ENCODE results near the gene MICALL2.

MICALL2 gene

DNA sequence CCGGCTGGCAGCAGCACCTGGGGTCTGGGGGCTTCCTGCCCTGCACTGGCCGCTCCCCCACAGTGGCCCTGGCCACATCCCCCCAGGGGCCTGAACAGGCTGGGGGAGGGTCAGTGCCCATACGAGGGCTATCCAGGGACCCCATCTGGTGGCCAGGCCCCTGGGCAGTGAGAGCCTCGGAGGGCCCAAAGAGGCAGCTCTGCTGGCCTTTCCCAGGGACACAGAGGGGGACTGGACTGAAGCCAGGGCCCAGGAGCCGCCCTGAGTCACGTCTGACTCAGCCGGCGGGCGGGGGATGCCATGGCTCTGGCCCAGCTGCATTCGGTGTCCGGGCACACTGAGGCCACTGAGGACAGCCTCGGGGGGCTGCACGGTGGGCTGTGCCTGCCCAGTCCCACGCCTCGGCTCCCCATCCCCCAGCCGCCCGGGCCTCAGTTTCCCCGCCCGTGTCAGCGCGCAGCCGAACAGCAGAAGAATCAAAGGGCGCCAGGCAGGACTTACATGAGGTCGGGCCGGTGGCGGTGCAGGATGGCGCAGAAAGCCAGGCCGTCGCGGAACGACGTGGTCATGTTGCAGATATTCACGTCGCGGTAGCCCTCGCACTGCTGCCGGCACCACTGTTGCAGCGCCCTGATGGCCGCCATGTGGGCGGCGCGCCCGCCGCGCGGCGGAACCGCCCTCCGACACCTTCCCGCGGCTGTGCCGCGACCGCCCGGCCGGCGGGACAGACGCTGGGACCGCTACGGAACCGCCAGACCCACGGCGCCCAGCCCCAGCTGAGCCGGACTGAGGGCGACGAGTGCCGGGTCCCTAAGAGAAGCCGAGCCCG is at the start of gene MICALL2:
Gene MICALL2, minus strand, starts transcription at position 788 of the 829 bp plus-strand sequence. Its CDS starts 144 bp downstream, at position 644.
- FAIRE-seq = no peak
- DNase-seq (ENCODE audit: insufficient read length, low spot score) = no peak

DNA sequence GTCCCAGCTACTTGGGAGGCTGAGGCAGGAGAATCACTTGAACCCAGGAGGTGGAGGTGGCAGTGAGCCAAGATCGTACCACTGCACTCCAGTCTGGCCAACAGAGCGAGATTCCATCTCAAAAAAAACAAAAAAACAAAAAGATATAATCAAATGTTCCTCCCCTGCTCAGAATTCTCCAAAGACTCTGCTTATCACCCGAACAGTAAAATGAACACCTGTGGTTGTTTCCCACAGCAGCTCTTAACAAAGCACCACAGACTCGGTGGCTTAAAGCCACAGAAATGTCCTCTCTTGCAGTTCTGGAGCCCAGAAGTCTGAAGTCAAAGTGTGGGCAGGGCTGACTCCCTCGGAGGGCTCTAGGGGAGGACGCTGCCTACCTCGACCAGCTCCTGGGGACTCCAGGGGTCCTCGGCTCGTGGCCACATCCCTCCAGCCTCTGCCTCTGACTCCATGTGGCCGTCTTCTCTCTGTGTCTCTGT is 49.0 kb upstream of the MICALL2 start:
- DNase-seq (ENCODE audit: insufficient read length, low spot score) (no peak), FAIRE-seq (no peak)

DNA sequence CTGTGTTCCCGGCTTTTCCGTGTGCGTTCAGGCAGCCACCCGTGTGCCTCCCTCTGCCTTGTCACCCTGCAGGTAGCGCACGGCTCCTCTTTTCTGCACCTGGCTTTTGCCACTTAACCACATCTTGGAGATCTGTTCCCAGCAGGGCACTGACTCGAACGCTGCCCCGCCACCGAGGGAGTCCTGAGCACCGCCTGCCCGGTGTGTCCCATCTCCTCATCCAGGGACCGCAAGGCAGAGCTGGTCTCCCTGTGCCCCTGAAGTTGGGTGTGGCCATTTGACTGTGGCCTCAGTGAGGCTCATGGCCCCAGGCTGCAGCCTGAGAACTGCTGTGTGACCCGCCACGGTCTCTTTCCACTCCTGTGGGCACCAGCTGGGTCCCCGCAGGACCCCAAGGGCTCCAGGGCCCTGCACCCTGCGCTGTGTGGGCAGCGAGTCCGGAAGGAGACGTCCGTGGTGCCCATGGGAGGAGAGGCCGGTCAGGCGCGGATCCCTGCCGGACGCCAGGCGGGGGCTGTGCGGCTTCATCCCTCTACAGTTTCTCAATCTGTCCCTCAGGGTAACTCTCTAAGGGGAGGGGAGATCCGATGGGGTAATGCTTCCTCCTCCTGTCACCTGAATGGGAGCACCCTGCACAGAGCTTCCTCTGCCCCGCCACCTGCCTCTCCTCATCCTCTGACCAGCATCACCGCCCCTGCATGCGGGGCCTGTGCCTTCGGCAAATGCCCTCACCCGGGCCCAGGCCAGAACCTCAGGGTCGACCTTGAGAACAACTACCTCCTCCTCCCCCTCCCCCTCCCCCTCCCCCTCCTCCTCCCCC is 46.7 kb upstream of the MICALL2 start:
- peak; percentile 55 for FAIRE-seq
- DNase-seq (ENCODE audit: insufficient read length, low spot score) = no peak

DNA sequence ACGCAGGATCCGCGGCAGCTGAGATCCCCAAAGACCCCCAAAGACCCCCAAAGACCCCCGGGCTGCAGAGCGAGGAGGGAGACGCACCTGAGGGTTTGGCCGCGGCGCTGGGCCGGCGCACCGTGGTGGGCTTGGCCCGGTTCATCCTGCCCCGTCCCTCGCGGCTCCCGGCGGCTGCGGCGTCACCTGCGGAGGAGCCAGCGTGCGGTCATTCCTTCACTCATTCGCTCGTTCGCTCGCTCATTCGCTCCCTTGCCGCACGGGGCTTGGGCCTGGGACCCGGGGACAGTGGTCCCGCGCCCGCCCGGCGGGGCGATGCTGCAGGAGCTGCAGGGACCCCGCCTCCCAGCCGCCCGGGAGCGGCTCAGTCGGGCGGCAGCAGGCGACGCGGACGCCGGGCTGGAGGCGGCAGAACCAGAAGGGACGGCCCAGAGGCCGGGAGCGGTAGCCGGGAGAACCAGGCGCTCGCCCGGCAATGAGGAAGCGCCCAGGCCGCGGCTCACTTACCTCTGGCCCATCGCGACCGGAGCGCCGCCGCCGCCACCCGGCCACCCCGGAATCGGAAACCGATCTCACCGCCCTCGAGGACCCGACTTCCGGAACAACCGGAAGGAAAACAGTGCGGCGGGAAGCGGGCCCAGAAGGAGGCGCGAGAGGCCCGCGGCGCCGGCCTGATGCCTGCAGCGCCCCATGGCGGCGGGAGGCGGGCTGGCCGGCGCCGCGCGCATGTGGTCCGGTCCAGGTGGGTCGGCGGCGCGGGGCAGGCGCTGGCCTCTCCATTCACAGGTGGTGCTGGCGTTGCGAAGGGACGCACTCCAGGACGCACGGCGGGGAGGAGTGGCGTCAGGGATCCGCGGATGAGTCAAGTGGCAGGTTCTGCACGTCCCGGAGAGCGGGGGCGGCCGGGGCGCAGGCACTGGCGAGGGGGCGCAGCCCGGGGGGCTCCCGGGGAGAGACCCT is 44.8 kb upstream of the MICALL2 start, which contains the start of gene INTS1:
Gene INTS1, minus strand, starts transcription at position 574 of the 960 bp plus-strand sequence. Its CDS starts 429 bp downstream, at position 145.
- DNase-seq (ENCODE audit: insufficient read length, low spot score) (peak; percentile 99), FAIRE-seq (peak; percentile 78)

DNA sequence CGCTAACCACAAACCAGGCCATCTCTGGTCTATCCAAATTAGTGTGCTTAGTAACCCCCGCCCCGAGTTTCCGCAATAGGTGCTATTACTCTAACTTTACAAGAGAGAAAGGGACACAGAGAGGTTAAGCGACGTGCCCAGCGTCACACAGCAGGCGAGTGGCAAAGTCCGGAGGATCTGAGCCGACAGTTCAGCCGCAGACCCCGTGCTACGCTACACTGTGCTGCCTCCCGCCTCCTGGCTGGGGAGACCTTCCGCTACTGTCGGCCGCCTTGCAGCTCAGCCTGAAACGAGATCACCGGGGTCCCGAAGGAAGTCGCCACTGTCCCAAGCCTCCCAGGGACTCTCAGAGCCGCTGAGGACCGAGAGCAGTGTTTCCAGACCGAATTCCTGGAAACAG is 44.1 kb upstream of the MICALL2 start:
- no peak for FAIRE-seq
- no peak for DNase-seq (ENCODE audit: insufficient read length, low spot score)

DNA sequence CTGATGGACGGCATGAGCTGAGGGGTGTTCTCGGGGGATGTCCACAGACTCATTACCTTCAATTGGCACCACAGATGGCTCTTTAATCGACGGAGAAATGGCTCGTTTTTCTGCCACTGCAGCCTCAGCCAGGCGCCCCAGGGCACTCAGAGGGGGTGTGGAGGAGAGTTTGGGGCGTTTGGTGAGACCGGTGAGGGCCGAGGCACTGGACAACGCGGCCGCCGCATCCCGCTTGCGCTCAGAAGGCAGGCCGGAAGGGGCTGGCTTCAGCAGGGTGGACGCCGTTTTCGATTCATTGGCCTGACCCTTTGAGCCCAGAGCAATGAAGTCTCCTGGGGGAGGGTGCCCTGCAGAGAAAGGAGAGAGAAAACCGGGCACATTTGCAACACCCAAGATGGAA is 43.6 kb upstream of the MICALL2 start:
- no peak for FAIRE-seq
- no peak for DNase-seq (ENCODE audit: insufficient read length, low spot score)

DNA sequence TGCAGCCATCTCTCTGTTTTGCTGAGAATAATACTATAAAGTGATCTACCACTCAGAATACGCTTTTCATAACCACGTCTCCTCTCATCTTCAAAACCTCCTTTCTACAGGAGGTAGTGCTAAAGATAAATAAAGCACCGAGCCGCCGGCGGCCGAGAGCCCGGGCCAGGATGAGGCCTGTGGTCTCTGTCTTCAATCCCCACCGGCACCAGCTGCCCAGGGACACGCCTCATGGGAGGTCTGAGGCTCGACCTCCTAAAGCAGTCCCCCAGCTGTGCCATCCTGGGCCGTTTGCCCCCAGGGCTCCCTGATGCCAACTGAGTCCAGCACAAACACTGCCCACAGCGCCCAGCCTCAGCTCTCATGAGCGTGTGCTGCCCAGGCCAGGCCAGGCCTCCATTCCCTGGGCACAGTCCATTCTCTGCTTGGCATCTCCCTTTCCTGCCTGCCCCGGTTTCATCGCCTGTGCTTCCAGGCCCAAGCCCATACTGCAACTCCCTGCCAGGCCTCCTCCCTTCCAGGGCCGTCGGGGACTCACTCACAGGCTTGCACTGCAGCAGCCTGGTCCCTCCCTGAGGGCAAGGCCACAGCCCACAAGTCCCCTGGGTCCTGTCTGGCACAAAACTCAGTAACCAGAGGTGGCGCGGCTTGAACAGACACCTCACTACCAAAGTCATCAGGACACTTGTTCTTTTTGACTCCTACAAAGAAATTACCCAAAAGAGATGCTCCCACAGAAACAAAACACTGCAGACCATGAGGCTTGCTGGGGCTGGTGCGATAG is 42.4 kb upstream of the MICALL2 start:
- no peak for FAIRE-seq

DNA sequence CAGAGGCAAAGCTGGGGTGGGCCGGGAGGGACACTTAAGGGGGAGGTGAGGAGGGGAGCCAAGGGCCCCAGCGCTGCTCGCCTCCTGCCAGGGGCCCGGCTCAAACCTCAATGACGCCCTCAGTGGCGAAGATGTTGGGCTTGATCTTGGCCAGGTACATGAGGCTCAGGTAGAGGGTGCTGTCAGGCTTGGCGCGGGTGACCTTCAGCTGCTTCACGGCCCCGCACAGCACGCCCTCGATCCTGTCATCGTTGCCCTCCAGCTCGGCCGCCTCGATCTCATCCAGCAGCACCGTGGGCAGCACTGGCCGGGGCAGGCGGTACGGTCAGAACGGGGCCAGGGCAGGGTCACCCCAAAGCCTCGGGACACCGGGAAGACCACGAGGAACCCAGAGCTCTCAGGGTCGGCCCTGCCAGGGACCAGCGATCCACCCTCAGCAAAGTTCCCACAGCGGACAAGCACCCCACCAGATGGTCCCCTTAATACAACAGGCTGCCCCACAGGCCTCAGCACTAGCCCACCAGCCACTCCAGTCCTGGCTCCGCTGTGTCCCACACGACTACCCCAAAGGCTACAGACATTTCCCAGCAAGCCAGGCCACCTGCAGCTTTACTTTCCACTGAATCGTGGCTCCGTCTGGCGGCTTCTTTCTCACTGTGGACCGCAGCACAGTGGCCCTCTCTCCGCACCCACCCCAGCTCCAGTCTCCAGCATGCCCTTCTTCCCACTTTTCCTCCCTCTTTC is 41.0 kb upstream of the MICALL2 start:
- FAIRE-seq (no peak), DNase-seq (ENCODE audit: insufficient read length, low spot score) (no peak)

More for the DNA sequence above, 42.4 kb upstream of the MICALL2 start:
- no peak for DNase-seq (ENCODE audit: insufficient read length, low spot score)

DNA sequence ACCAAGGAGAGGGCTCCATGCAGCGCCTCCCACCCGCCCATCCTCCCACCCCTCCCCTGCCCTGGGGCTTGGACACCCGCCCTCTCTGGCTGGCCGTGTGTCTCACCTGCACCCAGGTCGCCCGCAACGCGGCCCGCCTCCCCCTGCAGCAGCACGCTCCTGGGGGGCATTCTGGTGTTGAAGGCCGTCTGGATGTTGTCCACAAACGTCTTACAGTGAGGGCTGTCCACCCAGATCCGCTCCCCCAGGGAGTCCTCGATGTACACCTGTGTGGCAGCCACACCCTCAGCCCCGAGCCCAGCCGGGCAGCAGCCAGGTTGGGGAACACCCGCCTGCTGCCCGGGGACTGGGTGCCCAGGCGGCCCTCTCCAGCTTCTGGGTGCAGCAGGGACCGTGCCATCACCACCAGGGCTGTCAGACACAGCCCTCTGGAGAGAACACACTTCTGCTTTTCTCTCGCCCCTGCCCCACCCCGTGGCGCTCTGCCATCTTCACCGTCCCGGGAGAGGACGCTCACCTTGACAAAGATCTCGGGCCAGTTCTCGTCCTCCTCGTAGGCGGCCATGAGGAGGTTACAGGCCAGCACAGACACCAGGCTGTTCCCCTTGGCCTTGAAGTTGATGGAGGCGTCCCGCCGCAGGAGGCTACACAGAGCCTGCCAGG is 40.2 kb upstream of the MICALL2 start:
- FAIRE-seq (no peak), DNase-seq (ENCODE audit: insufficient read length, low spot score) (no peak)

DNA sequence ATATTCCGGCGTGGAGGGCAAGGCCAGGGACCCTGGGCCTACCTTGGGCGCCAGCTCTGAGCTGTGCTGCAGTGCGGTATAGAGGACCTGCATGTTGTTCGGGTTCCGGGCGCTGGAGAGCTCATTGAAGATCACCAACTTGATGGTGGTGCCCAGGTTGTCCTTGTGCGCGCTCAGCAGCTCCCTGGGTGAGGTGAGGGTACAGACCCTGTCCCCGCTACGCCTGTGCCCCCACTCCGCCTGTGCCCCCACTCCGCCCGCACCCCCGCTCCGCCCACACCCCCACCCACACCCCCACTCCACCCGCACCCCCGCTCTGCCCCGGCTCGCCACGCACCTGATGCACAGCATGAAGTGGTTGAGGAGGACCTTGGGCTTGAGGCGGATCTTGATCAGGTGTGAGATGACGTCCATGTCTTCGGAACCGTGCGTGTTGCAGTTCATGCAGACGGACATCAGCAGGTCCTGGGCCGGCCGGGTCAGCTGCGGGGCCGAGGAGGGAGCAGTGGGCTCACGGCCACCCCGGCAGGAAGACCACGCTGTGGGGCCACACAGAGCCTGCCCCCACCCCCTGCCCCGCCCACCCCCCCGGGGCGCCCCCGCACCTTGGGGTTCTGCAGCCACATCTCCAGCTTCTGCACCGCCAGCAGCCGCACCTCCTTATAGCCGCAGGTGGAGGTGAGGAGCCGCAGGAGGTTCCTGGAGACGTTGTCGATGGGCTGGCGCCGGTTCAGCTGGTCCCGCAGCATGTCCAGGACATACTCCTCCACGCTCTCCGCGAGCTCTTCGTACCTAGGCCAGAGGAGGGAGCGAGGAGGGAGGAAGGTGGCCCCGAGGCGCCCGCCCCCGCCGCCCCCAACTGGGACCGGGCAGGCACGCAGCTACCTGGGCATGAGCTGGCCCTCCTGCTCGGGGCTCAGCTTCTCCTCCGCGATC is 39.4 kb upstream of the MICALL2 start:
- DNase-seq (ENCODE audit: insufficient read length, low spot score) = no peak
- FAIRE-seq = no peak

DNA sequence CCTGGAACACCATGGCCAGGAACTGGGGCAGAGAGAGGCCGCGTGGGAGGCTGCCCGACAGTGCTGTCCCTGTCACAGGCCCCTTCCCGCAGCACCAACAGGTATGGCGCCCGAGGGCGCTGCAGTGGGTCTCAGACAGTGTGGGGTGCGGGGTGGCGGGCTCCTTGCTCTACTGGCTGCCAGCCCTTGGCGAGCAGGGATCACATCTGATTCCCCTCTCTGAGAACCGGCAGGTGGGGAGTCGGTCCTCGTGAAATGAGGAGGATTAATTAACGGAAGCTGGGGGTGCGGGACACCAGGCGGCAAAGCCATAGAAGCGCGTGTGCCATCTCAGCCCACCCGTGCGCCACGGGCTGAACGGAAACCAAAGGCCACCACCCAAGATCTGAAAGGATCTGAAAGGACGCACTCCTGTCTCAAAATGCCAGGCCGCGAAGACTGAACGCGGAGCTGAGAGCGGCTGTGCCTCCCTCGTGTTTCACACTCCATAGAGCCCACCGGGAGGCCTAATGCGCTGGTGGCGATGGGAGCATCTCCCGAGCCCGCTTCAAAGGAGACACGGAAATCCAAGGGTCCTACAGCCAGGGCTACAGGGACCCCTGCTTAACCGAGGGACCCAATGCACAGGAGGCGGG is 38.1 kb upstream of the MICALL2 start:
- DNase-seq (ENCODE audit: insufficient read length, low spot score) (no peak), FAIRE-seq (no peak)

DNA sequence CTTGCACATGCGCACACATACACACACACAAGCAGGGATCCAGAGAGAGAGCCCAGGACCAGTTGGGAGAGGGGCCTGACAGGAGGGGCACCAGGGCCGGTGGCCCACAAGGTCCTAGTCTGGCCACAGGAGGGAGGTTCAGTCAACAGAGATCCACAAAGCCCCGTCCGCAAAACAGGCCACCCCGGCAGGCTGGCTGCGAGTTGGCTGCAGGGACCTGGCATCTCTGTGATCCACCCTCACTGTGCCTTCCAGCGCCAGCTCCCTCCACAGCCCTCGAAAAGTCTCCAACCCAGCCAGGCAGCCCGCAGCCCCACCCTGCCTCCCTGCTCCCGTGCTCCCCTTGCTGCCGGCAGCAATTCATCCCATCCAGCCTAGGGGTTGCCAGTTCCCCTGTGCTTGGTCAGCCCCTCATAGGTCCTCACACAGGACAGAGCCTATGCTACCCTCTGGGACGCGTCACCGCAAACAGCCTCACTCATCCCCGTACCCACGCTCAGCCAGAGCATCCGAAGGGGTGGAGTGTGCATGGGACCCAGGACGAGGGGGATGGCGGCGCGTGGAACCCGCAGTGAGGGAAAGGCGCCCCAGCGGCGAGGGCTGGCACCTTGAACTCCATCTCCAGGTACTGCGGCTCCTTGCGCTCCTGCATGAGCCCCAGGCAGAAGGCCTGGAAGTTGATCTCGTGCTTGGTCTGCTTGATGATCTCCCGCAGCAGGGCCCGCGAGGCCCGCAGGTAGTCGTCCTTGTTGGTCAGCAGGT is 37.4 kb upstream of the MICALL2 start:
- DNase-seq (ENCODE audit: insufficient read length, low spot score) (no peak), FAIRE-seq (no peak)

DNA sequence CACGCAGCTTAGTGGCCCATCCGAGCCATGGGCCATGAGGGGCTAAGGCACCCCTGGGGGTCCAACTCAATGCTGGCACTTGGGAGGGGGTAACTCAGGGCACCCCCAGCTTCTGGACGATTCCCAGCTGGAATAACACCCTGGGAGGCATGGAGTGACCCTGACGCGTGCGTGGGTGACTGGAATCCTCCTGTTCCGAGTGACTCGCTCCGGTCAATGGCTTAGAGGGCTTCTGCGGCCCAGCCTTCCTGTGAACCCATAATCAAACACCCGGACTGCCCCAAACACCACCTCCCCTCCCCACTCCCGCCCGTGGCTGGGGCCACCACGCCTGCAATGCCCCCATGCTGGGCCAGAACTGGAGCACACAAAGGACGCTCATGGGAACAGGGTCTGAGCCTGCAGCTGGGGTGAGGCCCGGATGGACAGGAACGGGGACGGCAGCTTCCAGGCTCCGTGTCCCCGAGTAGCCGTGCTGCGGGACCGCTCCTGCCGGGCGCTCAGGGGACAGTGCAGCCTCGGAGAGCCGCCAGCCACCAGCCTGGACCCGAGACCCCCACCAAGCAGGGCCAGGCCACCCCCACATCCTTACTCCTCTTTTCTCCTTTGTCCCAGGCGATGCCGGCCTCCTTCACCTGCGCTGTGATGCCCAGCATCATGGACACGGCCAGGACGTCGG is 36.4 kb upstream of the MICALL2 start:
- DNase-seq (ENCODE audit: insufficient read length, low spot score) (no peak), FAIRE-seq (no peak)

DNA sequence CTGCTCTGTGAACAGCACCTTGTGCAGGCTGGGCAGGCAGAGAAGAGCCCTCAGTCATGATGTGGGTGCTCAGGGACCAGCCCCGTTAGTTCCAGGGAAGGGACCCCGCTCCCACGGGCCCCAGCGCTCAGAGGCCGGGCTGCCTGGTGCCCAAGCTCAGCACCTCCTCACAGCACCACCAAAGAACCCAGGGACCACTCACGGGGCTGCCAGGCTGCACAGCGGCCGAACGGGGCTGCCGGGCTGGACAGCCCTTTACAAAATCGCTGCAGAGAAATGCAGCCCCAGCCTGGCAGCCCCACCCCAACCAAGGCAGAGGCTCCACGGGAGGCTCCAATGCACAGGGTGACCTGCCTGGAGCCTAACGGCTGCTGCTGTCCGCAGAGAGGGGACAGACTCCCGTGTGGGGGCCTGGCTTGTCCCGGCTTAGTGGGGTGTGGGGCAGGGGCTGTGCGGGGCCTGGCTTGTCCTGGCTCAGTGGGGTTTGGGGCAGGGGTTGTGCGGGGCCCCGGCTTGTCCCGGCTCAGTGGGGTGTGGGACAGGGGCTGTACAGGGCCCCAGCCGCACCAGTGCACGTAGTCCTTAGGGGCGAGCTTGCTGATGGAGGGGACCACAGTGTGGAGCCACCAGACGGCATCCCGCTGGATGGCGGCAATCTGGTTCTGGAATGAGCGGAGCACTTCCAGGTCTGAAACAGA is 35.7 kb upstream of the MICALL2 start:
- FAIRE-seq = no peak

DNA sequence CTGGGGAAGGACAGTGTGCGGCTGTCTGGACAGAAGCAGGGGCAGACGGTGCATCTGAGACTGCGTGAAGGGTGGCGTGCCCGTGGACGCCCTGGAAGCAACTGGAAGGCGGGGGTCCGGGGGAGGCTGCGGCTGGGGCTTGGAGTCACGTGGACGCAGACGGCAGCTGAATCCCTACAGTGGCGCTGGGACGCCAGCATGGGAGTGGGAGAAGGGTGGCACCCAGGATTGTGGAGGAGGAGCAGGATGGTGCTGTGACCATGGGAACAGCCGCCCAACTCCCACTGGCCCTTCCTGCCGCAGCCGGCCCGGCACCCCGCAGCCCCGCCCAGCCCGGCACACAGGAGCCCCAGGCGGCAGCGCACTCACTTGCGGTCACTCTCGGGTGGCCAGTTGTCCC is 35.2 kb upstream of the MICALL2 start:
- DNase-seq (ENCODE audit: insufficient read length, low spot score) = no peak
- FAIRE-seq = no peak

More for the DNA sequence above, 35.7 kb upstream of the MICALL2 start:
- no peak for DNase-seq (ENCODE audit: insufficient read length, low spot score)
